Medulla oblongata (tissue), 1 donor: ENCODE data around the gene CCNC.
A peak's percentile ranks its signal among the peaks of the same experiment; 100 is the strongest.

Experiments
- DNase-seq: peaks from one replicate; pipeline ENCODE4 v3.0.0-alpha.2; 2015; ENCODE audit errors: extremely low spot score

The CCNC gene

GRCh38 chr6:99568103-99568933, at the start of gene CCNC:
TSS of gene CCNC (minus strand) at chr6:99568660. CDS start at chr6:99568527, 133 bp downstream.
- DNase-seq = peak; percentile 91

GRCh38 chr6:99617131-99617530, 48.7 kb upstream of the CCNC start:
- DNase-seq = no peak

- DNase-seq = no peak
These were observed 46.1 kb upstream of the CCNC start for GRCh38 chr6:99614430-99615186.

- DNase-seq = no peak
These were observed 45.4 kb upstream of the CCNC start for GRCh38 chr6:99613705-99614429.

- DNase-seq = no peak
These were observed 44.9 kb upstream of the CCNC start for GRCh38 chr6:99613409-99613704.

- DNase-seq = no peak
These were observed 44.3 kb upstream of the CCNC start for GRCh38 chr6:99612551-99613408.

GRCh38 chr6:99611148-99611547, 42.7 kb upstream of the CCNC start:
- DNase-seq = no peak

- peak; percentile 56 for DNase-seq
These were observed 41.5 kb upstream of the CCNC start for GRCh38 chr6:99609905-99610489.

- no peak for DNase-seq
These were observed 40.5 kb upstream of the CCNC start for GRCh38 chr6:99608886-99609482.

GRCh38 chr6:99608059-99608885, 39.8 kb upstream of the CCNC start:
- no peak for DNase-seq

- DNase-seq = no peak
These were observed 39.1 kb upstream of the CCNC start for GRCh38 chr6:99607416-99608036.

- DNase-seq = peak; percentile 59
These were observed 38.4 kb upstream of the CCNC start, which contains the start of gene PRDM13 for GRCh38 chr6:99606656-99607415. TSS of gene PRDM13 (plus strand) at chr6:99606833. CDS start at chr6:99607035, 202 bp downstream.

GRCh38 chr6:99605911-99606655, 37.6 kb upstream of the CCNC start:
- DNase-seq = no peak

- DNase-seq = no peak
These were observed 36.7 kb upstream of the CCNC start for GRCh38 chr6:99605074-99605734.

- DNase-seq = no peak
These were observed 36.0 kb upstream of the CCNC start for GRCh38 chr6:99604166-99605073.
